GM20431 (cell line): Measurements from ENCODE around the gene DGKZ.

Experiments used
- in situ Hi-C: fragments of 300-500 bp; cut with MseI, MboI; formaldehyde crosslinking; loops from one replicate; pipeline ENCODE4 v1.15.0; 2020; ENCODE audit warnings: low sequenced_read_pairs; ENCODE audit not compliant: unreplicated experiment

DGKZ gene

DNA sequence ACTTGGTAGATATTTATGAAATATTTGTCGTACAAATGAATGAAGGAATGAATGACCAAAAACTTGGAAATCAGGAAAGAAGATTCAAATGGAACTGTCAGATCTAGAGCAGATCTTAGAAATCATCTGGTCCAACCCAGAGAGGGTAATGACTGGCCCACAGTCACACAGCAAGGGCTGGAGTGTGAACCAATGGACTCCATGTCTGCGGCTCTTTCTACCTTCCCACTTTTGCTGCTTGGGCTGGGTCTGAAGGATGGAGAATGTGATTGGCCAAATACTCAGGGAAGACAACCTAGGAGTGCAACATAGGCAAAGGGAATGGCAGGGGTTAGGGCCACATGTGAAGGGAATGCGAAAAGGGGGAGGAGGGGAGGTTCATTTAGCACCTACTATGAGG, 5.8 kb upstream of the DGKZ start:
- in situ Hi-C loops: no loop called here

DNA sequence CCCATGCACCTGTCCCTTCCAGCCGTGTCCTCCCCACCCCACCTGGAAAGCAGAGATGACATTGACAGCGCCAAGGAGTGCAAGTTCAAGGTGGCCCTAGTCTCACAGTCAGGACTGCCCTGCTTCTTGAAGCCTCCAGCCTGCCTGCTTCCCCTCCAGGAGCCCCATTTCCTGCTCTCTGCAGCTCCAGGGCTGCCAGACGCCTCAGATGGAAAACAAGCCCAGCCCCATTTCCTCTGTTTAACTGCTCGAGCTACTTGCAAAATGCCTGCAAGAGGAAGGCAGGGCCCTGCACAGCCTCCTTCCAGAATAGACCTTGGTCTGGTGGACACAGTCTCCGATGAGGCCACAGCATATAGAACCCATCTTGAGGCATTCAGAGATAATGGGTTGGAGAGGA, 5.0 kb upstream of the DGKZ start:
- in situ Hi-C loops: no loop called here

DNA sequence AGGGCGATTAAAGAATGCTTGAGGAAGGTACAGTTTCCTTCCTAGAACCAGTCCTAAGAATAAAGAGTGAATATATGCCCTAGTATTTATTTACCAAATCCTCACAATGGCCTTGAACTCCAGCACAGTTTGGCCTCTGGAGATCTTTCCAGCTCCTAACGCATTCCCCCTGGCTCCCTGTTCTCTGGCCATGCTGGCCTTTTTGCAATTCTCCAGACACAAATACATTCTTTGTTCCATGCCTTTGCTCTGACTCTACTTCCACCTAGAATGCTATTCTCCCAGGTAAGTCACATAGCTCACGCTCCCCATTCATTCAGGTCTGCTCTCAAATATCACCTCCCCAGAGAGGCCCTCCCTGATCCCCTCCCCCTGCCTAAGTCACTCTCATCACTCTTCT, 3.7 kb upstream of the DGKZ start:
- in situ Hi-C loops: no loop called here

DNA sequence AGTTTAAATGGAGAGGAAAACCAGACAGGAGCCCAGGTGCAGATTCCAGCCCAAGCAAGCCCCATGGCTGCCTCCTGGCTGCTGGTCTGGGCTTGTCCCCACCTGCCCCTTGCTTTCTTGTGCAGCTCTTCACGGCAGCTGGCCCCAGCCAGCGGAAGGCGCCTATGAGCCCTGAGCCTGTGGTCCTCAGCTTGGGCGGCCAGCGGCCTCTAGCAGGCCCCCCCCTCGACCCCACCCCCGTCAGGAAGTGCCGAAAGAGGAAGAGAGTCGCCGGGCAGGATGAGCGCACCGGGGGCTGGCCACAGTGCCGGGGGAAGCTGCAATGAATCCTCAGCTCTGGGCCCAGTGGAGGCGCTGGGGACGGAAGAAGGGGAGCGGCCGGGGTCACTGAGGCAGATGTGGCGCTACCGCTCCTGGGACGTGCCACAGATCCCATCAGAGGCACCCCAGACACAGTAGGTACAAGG, 2.1 kb upstream of the DGKZ start:
- in situ Hi-C loops: no loop called here

DNA sequence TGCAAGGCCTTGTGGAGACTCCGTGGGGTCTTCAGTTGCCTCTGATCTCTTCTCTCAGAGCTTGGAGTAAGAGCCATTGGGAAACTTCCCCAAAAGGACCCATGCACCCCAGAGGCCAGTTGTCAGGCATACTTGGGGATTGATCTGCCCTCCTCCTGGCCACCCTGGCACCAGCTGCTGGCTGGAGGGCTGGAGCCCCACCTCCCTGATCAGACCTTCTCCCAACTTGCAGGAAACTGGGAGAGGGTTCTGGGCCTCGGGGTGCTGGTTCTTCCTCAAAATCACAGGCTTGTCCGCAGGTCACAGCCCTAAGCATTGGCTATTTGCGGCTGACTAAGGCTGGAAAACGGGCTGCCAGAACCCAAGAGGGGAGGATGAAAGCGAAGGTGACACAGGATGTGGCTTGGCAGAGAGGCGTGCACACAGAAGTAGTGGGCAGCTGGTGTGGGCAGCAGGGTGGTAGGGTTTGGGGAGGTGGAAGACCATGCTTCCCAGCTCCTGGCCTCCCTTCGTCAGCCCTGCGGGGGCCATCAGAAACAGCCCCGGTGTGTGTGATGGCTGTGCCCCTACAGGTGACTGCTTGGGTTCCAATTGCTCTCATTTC, 1.3 kb upstream of the DGKZ start:
- in situ Hi-C loops: no loop called here

DNA sequence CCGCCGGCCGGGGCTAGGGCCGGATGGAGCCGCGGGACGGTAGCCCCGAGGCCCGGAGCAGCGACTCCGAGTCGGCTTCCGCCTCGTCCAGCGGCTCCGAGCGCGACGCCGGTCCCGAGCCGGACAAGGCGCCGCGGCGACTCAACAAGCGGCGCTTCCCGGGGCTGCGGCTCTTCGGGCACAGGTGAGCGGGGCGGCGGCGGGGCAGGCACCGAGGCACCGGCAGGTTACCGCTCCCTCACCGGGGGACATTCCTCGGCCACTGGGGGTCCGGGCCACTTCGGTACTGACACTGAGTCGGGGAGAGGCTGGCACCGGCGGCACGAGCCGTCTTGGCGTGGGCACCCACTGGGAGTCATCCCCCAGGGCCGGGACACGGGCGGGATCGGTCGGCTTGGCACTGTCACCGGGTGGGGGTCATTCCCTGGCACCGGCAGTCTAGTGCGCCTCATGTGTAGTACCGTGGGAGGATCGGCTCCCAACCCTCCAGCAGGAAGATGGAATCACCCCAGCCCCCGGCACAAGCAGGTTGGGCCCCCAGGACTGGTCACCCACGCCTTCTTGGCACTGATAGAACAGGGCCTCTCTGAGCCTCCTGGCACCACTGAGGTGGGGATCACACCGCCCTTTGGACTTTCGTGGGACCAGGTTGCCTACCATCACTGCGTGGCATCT, 511 bp downstream of the DGKZ start:
- in situ Hi-C loops: no loop called here

DNA sequence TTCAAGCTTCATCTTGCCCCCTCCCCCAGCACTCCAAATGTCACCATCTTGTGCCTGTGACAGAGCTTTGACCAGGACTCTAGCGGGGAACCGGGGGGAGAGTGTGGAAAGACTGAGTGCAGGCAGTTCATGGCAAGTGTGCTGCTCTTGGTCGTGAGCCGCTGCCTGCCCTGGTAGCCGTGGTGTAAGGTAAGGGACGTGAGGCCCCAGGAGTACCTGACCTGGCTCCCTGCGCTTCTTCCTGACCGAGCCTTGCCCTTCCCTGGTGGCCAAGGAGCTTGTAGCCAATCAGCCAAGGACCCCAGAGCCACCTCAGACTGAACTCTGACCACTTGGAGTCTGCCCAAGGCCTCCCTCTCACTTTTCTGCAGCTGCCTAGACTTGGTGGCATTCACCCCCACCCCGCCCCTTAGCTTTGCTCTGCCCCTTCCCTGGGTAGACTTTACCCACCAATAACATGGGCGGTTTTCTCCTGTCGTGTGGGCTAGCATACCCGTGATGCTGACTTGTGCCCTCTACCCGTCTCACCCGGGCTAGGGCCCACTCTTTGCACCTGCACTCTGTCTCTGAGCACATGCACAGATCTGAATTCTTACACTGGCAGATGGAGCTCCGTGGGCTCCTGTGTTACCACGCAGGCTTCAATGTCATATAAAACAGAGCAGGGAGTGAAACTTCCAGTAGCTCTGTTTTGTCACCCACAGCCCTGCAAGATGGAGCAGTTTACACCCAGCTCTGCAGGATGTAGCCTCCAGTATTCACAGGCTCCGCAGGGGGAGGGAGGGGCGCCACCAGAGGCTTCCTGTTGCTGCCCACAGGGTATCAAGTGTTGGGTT, 1.5 kb downstream of the DGKZ start:
- in situ Hi-C loops: no loop called here

DNA sequence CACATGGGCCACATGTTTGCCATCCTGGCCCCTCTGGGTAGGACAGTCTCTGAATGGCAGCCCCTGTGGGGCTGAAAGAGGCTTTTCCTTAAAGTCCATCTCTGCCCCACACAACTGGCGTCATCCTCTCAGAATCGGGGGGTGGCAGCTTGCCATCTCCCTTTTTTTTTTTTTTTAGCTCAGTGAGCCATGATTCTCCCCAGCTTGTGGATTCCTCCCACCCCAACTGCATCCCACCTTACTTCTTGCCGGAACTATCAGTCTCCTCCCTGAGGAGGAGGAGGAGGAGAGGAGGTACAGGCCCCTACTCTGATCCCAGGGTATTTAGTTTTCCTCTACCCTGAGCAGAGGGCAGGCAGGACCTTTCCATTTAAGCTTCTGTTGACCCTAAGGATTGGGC, 3.4 kb downstream of the DGKZ start:
- in situ Hi-C loops: no loop called here

DNA sequence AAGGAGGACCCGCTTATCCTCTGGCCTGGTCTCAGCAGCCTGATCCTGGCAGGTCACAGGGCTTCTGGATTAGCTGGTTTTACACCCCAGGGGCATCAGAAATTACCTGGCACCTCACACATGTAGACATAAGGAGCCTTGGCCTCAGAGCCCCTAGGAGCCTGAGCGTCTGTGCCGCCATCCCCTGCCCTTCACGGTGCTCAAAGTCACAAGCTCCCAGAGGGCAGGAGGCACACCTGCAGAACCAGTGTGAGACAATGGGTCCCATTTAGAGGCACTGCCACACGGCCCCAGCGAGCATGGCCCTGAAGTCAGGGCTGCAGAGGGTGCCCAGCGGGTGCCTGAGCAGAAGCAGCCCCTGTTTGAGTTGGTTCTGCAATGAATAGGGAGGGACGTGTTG, 3.9 kb downstream of the DGKZ start:
- in situ Hi-C loops: no loop called here

DNA sequence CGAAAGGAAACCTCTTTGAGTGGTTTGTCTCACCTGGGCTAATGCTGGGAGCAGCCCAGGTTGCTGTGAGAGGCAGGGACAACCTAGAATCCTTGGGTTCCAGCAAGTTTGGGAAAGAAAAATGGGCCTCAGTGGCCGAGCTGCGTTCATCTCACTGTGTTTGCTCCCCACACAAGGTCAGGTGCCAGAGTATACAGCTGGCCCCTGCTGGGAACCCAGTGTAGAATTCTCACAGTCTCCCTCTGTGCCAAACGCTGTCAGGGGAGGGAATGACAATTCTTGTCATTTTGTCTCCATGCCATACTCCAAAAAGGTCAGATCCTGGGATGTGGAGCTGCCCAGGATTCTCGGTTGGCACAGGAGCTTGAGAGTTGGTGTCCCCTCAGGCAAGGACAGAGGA, 4.3 kb downstream of the DGKZ start:
- in situ Hi-C loops: no loop called here

DNA sequence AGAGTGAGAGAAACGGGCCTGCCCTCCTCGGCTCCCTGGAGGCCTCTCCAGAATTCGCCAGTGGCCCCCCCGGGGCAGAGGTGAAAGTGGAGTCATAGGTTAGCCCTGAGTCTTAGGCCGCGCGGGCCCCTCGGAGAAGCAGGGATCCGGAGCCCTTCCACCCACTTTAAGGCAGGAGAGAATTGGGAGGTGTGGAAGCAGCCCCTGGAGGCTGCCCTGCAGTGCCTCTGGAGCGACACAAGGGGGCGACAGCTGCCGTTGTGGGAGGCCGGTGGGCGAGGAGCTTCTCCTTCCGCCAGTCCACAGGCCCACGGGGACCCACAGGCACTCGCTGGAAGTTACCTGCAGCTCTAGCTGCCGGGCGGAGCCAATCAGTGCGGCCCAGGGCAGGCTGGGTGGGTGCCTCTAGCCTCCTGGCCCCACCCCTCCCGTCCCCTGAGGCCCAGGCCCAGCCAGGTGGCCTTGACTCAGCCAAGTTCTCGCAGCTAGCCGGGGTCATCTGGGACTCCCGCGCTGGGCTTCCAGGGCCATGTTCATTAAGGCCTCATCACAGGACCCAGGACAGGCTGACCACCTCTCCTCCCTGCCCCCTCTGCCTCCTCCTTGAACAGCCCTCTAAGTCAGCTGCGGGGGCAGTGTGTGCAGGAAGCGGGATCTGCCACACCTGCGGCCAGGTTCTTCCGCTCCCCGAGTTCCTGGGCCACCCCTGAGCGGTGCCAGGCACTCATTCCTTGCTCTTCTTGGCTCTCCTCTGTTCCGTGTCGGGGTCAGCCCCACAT, 5.0 kb downstream of the DGKZ start:
- in situ Hi-C loops: no loop called here

DNA sequence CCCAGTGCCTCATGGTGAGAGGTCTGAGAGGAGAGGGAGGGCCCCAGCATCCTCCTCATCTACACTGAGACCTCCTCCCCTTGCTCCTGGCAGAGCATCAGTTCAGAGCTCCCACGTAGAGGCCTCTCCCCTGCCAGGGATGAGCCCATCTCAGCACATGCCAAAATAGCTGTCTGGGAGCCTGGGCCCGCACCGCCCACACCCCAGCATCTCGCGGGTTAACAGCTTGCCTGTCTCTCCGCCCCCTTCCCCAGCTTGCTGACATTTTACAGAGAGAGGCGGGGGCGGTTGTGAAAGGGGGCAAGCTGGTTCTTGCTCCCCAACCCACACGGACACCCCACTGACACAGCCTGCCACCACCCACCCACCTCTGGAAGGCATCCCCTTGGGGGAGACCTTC, 6.4 kb downstream of the DGKZ start:
- in situ Hi-C loops: no loop called here

DNA sequence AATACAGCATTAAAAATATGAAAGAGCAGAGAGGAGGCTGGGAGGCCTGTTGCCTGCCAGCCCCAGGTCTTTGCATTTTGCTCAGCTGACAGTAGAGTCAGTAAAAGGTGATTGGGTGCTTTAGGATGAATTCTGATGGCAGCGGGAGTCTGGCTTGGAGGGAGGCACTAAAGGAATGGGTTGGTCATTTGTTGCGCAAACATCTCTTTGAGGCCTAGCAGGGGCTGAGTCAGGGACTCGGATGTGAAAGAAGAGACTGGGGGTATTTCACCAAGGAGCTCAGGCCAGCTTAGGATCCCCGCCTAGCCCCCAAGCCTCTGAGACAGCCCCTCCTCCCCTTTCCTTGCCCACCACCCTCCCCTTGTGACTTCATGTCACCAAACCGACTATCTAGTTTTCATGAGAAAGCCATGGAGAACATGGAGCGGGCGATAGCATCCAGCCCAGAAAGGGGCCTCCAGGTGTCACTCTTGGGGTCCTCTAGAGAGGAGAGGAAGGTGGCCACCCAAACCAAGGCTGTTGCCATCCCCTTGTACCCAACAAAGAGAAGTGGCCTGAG, 9.7 kb downstream of the DGKZ start:
- in situ Hi-C loops: no loop called here

DNA sequence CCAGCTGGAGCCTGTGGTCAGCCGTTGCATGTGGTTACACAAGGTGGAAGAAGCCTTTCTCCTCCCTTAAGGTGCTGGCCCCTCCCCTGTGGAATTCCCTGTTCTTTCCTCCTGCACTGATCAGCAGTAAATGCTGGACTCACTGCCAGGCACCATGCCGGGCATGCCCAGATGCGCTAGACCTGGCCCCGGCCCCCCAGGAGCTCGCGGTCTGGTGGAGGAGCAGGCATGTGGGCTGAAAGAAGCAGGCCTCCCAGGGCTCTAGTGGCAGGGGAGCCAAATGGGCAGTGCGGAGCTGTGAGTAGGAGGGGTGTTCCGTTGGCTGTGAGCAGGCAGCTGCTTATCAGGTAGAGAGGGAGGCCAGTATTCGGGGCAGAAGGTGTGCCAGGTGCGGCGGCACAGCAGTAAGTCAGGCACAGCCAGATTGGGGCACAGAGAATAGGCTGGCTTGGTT, 10.2 kb downstream of the DGKZ start:
- in situ Hi-C loops: no loop called here

DNA sequence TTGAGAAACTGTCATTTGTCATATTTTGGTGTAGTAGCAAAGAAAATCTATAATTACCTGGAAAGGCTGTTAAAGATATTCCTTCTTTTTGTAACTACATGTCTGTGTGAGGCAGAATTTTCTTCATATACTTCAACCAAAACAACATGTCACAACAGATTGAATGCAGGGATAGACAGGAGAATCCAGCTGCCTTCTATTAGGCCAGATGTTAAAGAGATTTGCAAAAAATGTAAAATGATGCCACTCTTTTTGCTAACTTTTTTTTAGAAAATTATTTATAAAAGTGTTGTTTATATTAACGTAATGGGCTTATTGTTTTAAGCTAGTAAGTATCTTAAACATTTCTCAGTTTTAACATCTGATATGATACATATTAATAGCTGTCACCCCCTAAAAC, 12.7 kb downstream of the DGKZ start:
- in situ Hi-C loops: no loop called here

DNA sequence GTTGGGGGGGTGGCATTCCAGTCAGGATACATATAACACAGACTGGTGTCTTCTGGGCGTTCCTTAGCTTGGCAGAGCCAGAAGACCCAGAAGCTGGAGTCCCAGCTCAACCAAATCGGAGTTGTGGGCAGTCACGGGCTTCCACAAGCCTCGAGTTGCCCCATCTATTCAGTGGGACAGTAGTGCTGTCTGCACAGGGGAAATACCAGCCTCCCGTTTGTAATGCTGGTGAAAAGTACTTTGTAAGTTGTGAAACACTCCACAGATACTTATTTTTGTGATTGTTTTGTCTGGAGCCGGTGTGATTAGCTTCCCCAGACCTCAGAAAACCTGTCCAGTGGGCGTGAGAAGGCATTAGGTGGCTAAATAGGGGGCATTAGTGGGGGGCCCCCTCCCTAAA, 13.6 kb downstream of the DGKZ start:
- in situ Hi-C loops: no loop called here

DNA sequence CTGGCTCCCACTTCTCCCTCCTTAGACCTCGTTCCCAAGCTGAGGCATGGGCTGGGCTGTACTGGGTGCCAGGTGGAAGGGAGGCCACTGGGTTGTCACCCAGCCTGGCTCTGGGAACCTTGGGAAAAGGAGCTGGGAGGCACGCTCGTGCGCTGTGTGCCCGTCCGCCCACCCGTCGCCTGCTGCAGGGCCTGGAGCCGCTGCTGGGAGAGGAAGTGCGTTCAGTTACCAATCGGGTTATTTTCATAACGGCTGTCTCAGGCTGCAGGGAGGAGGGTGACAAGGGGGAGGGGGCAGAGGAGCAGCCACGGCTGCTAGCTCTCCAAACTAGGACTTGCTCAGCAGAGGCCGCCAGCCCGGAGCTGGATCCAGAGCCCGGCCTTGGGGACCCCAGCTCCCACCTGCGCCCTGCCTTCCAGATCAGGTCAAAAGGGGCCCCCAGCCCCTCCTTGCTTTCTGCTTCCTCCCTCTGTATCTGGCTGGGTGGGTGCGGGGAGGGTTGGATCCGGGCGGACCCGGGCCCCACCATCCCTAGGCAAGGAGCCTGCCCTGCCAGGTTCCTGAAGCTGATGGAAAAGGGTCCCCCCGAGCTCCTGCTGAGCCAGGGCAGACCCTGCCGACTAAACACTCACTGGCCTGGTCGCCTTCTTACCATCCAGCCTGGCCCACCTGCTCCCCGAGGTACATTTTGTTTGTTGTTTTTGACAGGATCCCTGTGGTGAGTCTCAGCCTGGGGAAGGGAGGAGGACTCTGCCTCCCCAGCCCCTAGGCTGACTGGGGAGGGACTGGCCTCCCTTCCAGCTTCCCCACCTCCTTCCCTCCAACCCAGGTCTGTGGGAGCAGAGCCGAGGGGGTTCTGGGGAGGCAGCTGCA, 14.3 kb downstream of the DGKZ start:
- in situ Hi-C loops: no loop called here

DNA sequence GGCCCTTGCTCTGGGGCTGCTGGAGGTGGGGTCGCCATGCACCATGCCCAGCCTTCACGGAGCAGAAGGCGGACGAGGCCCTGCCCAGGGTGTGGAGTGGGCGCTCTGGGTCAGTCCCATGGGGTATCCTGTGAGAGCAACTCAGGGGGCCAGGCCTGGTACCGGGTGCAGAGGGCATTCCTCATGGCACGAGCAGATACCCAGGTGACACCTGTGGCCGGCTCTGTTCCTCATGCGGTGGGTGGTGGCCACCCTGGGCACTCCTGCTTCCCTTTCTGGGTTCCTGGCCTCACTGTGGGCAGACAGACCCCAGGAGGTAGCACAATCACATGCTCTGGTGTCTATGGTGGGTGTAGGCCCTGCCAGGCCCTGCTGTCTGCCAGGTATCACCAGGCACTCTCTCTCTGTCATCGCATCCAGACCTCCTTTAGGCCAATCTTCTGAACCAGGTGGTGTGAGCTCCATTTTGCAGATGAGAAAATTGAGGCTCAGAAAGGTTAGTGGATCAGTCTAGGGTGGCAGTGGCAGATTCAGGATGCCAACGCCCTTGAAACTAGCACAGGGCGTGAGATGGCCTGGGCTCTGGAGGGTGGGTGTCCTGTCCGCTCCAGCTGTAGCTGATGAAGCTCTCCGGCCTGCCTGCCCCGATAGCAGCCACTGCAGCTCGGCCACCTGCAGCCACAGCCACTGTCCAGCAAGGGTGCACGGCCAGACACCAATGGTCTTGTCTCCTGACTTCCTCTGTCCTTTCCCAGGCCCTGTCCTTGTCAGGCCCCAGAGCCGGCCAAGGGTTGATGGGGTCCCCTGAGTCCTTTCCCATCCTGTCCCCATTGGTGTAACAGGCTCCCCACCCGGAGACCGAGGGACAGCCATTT, 15.1 kb downstream of the DGKZ start:
- in situ Hi-C loops: no loop called here
